A204.1 (cell line): ENCODE data around the gene ARID4B.
A peak's percentile ranks its signal among the peaks of the same experiment; 100 is the strongest.
"Not testable (repeated sequence)": the region's sequence is repeated elsewhere in the genome, so short reads cannot be mapped to it uniquely, and the experiment has no call there.

Source experiments
- FAIRE-seq: peaks from 2 replicates; lab custom pipeline; 2012; peaks lifted over from hg19 to GRCh38; lab: Jason Lieb, UNC

The ARID4B gene

DNA sequence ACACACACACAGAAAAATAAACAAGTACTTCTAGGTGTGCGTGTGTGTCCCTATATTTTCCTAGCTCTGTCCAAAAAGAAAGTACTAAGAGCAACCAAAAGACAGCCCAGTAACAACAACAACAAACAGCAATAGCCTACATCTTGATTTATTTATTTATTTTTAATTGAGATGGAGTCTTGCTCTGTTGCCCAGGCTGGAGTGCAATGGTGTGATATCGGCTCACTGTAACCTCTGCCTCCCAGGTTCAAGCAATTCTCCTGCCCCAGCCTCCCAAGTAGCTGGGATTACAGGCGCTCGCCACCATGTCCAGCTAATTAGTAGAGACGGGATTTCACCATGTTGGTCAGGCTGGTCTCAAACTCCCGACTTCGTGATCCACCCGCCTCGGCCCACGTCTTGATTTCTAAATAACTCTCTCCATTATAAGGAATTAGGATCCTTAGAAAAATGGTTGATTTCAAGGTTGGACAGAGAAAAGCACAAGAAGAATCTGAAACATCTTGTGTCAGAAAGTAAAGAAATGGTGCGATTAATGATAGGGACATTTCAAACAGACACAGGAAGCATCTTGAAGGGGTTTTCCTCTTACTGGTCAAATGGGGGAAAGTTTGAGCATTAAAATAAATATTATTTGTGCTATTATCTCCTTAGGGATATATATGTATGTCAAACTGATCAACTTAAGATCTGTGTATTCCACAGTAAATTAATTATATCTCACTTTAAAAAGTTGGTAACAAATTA, 59.4 kb downstream of the ARID4B start:
- FAIRE-seq, result no peak

- FAIRE-seq, result no peak
Observed at GRCh38 chr1:235266967-235267366, 61.0 kb downstream of the ARID4B start.

- FAIRE-seq, result no peak
Observed at GRCh38 chr1:235266325-235266724, 61.7 kb downstream of the ARID4B start.

DNA sequence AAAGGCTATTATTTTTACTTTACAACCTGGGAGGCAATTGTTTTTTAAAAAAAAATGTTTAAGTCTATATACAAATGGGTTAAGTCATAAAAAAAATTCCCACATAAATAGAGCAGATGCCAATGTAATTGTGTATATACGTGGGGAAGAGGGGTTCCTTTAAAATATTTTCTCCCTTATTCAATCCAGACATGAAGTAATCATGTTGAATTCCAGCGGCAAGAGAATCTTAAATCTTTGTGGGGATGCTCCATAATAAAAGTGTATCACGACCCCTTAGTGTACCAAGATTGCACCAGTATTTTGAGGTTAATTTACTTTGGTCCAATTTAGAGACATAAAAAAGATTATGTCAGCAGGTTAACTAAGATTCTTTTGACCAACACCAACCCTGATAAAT, 62.1 kb downstream of the ARID4B start:
- FAIRE-seq, result no peak

DNA sequence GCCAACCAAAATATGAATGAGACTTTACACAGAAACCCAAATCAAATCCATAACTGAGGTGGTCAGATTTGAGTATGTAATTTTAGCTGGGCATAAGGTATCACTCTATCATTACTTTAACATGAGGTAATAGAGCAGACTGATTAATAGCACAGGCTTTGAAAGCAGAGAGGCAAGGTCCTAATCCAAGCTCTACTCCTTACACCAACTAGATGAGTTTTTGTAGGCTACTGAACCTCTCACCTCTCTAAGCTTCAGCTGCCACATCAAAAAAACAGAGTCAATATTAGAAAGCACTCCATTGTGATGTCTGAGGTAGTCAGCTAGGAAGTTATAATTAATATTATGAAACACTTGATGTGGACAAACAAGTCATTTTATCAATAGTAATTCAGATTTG, 63.7 kb downstream of the ARID4B start:
- FAIRE-seq, result no peak

DNA sequence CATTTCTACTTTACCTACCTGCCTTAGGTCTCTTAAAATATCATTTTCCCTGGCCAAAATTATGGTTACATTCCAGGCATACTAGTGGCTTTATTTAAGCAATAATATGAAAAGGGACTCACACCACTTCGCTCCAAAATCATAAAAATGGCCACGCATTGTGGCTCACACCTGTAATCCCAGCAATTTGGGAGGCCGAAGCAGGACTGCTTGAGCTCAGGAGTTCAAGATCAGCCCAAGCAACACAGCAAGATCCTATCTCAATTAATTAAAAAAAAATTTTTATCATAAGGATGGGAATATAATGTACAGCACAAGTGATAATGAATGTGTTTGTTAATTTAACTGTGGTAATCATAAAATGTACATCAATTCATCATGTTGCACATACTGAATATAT, 65.4 kb downstream of the ARID4B start:
- FAIRE-seq, result no peak

- FAIRE-seq, result no peak
Observed at GRCh38 chr1:235261243-235261642, 66.7 kb downstream of the ARID4B start.

DNA sequence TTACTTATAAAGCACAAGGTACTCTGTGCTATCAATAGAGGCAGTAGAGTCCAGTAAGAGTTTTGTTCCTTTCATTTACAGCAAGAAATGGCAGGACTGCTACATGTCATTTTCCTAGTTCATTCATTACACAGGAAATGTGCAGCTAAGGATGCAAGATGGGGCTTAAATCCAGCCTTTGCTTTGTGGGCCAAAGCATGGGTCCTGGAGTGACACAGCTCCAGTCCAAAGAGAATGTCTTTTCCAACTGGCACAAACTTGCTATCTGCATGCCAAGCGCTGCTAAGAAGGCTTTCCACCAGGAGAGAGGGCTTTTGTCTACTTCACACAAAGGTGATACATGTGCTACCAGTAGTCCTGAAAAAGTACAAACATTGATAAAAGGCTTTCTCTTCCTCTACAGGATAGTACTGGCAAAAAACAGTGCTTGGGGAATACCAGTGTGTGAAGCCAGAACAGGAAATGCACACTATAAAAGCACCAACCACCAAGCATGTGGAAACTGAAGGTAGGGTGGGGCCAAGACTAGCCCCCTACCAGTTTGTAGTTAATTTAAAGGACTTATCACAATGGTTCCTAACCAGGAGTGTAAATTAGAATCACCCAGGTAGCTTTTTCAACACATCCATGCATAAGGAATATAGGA, 68.7 kb downstream of the ARID4B start:
- no peak for FAIRE-seq

DNA sequence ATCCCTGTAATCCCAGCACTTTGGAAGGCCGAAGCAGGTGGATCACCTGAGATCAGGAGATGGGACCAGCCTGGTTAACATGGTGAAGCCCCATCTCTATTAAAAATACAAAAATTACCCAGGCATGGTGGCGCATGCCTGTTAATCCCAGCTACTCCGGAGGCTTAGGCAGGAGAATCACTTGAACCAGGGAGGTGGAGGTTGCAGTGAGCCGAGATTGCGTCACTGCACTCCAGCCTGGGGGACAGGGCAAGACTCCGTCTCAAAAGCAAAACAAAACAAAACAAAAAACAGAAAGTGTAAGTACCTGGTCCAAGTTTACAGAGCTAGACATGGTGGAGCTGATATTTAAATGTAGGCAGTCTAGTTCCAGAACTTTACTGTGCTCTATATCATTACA, 69.9 kb downstream of the ARID4B start:
- FAIRE-seq, result not testable (repeated sequence)

DNA sequence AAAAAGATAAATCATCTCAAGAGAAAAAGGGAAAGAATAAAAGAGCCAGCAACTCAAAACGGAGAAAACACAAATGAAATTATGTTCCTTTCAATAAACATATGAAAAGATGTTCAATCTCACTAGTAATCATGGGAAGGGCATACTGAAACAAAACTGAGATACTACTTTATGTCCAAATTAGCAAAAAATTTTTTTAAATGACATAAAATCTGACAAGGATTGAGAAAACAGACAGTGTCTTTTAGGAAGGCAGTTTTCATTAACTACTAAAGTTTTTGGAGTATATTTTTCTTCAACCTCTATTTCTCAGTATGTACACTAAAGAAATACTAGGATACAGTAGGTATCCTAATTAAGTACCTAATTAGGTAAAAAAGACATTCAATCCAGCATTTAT, 73.3 kb downstream of the ARID4B start:
- FAIRE-seq, result no peak

DNA sequence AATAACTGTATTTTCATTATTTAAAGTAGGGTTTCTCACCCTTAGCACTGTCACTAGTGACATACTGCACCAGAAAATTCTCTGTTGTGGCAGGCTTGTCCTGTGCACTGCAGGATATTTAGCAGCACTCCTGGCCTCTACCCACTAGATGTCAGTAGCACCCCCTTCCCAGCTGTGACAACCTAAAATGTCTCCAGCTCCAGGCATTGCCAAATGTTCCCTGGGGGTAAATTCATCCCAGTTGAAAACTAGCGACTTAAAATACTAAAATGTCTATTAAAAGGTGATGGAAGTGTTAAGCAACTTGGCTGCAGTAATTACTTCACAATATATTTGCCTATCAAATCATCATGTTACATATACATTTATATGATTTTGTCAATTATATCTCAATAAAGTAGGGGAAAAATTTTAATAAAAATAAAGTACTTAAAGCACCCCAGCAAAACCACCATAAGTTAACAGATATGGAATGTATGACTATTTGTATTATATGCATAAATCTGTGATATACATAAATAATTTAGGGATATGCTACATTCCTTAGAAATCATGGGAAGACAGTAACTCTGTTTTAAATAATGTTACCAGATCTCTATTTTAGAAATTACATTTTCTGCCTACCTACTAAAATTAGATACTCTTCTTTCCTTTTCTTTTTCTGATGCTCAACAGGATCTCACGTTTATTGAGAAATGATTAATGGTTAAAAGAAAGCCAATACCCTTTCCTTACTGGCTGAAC, 74.6 kb downstream of the ARID4B start:
- peak; percentile 89 for FAIRE-seq

DNA sequence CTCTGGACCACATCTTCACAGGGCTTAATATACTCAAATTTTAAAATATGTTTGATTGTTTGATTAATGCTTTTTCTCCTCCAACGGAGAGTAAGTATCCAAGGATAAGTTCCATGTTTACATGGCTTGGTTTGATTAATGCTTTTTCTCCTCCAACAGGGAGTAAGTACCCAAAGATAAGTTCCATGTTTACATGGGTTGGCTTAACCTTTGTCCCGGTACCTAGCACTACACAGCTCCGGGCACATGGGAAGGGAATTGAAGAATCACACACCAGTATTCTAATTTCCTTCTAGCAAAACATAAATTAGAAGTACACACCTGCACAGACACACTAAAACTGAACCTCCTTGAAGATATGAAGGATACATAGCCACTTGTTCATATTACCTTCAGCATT, 77.5 kb downstream of the ARID4B start:
- no peak for FAIRE-seq

GRCh38 chr1:235246022-235246948, 81.7 kb downstream of the ARID4B start:
- no peak for FAIRE-seq

DNA sequence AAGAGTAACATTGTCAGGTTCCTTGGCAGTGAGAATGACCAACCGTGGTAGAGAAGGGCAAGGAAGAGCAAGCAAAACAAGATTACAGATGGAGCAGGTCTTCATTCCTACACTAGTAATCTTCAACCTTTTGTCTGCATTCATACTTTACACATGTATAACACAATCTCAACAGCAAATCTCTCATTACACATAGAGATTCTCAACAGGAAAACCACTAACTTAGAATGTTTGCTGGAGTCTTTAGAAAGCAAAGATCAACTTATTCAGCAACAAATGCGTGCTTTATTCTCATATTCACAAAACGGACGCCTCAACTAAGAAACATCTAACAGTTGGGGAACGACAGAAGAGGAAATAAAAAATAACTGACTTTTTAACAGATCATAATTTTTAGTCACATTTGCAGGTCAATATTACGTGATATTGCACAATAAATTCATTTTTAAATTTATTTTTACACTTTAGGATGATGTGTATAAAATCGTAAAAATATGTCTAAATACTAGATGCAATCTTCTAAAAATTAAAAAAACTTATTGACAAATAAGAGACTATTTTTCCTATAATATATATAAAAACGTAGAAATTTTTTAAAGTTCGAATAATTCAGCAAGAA, 82.9 kb downstream of the ARID4B start:
- peak; percentile 83 for FAIRE-seq

DNA sequence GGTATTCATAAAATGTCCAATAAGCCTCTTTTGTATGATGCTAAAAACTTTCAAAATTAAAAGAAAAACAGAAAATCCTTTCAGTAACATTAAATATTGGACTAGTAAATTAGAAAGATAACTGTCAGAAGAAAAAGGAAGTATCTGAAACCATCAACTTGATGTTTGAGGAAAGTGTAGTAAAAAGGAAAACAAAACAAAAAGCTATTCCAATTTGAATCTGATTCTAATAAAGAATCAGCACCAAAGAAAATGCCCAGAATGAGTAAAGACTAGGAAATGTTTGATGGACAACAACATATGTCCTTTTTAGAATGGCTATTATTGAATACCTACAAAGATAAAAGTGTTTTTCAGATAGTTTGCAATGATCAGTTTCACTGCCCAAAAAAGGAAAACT, 87.0 kb downstream of the ARID4B start:
- no peak for FAIRE-seq

GRCh38 chr1:235239851-235240250, 88.1 kb downstream of the ARID4B start:
- FAIRE-seq, result no peak

DNA sequence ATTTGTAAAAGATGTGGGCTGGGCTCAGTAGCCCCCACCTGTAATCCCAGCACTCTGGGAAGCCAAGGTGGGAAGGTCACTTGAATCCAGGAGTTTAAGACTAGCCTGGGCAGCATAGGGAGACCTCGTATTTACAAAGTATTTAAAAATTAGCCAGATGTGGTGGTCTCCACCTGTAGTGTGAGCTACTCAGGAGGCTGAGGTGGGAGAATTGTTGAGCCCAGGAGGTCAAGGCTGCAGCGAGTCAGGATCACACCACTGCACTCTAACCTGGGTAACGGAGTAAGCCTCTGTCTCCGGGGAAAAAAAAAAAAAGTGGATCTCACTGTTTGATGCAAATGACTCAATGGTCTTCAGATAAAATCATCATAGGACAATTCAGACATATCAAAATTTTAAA, 89.4 kb downstream of the ARID4B start:
- FAIRE-seq, result no peak

- no peak for FAIRE-seq
Observed at GRCh38 chr1:235236128-235236527, 91.9 kb downstream of the ARID4B start.

- FAIRE-seq, result no peak
Observed at GRCh38 chr1:235229868-235230267, 98.1 kb downstream of the ARID4B start.

DNA sequence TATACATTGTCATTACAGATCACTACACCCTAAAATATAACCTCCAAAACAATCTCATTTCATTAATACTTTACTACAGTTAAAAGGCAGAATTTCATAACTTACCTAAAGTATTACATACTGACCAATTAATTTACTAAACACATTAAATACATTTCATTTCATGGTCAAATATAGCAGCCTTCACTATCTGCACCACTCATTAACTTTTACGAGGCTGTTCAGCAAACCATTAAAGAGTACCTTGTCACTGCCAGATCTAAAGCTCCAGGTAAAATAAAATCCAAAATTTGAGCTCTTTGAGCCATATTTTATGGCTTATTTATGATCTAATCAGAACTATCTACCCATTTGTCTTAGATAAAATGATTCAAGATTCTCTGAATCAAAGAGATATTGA, 100.6 kb downstream of the ARID4B start:
- FAIRE-seq, result no peak

DNA sequence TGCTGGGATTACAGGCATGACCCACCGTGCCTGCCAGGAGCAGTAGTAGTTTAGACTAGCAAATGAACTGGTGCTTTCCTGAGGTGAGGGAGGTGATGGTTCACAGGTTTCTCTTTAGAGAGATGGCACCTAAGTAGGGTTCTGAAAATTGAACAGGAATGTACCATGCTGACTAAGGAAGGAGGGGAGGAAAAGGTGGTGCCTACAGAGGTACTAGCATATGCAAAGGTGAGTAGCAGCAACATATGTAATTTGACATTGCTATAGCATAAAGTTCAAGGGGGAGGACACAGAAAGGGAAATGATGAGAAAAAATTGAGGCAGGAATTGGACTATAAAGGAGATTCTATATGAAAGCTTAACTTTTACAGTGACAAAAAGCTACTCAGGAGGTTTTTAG, 101.0 kb downstream of the ARID4B start:
- FAIRE-seq, result no peak

DNA sequence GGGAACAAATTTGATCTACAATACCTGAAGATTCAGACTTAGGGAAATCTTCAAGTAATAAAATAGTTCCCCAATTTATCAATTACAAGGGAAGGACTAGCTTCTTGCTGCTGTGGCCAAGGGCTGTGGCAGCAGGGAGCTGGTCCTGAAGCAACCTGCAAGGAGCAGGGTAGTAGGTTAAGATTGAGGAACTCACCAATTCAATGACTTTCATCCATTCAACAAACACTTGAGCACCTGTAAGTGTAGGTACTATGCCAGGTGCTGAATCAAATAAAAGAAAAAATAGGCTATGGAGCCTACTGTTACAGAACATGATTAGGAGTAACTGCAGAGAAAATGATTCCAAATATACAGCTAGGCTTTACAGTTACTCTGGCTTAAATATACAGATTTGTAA, 102.7 kb downstream of the ARID4B start:
- FAIRE-seq, result no peak
